Suppressor macrophage treated with lipopolysaccharide for 4 hours (primary cell): ENCODE results near the gene RPL29.
A peak's percentile ranks its signal among the peaks of the same experiment; 100 is the strongest.

ENCODE experiments used
- DNase-seq: peaks from one replicate; pipeline ENCODE4 v3.0.0-alpha.2; 2020

The RPL29 gene

DNA sequence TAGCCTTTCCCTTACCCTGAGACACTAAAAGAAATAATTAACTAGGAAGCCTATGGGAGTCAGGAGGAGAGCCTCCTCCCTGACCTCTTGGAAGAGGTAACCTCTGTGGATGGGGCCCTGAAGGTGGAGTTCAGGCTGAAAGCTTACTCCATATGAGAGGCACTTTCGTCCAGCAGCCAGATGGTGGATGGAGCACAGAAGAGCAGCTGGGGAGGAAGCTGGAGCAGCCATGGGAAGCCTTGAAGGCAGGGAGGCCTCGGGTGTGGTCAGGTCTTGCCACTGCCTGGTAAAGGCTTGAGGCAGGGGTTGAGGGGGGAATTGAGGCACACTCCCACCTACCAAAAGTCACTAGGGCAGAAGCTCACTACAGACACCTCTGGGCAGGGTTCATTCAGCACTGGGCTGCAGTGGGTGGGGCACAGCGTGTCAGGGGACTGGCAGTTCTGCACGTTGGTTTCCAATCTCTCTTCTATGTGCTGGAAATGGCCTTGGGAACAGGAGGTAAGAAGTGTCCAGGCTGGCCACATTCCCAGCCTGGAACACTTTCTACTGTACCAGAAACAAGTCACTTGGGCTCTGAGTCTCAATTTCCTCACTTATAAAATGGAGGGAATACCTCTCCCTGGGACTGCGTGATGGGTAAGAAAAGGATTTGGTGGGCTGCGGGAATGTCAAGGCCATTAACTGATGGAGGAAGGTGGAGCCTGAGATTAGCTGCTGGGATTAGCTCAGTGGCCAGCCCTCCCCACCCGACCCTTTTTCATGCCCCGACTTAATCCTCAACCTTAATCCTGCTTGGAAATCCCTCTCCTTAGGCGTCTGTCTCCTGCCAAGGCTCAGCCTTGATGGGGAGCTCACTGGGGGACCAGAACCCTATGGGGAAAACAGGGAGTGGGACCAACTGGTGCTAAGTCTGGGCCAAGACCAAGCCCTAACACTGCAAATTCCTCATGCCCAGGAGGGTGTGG, 33.8 kb downstream of the RPL29 start:
- DNase-seq: no peak

DNA sequence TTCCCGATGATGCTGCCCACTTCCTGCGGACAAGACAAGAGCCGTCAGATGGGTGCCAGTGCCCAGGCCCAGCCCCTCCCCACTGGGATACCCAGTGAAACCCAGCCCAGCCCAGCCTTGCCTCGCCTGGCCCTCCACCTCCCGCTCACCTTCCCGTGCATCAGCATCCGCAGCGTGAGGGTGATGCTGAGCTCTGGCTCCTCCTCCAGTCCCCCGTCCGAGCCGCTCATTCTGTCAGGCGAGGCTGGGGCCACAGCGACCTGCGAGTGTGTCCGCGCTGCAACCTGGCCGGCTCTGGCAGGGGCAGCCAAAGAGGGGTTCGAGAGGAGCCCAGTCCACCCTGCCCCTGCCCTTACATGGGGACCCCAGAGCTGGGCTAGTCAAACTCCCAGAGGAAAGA, 34.7 kb downstream of the RPL29 start:
- no peak for DNase-seq

DNA sequence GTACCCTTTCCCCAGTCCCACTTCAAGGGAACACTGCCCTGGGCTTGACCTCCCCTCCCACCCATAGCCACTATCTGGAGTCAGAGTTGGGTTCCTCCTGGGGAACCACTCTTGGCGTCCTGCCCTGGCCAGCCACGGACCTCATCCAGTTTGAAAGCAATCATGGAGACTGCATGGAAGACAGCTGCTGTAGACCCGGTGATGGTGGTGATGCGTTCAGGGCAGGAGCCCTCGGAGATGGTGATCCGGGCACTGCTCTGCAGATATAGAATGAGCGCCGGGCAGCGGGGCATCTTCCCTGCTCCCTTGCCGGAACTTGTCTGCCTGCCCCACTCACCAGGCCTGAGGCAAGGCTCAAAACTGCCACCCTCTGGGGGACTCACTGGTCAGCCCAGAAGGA, 35.3 kb downstream of the RPL29 start:
- no peak for DNase-seq

DNA sequence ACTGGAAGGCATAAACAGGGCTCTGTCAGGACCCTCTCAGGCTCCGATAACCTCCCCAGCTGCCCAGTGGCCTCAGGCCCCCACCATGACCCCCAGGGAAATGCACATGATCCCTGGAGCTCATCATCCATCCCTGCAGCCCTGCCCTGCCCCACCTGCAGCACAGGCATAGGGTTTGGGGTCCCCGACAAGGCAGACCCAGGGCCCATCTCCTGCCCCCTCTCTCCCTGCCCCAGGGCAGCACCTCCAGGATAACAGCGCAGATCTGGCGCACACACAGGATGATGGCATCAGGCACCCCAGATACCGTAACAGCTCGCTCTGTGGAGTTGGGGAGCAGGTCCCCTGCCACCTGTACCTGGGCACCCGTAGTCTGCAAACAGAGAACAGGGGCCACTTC, 36.0 kb downstream of the RPL29 start:
- no peak for DNase-seq

DNA sequence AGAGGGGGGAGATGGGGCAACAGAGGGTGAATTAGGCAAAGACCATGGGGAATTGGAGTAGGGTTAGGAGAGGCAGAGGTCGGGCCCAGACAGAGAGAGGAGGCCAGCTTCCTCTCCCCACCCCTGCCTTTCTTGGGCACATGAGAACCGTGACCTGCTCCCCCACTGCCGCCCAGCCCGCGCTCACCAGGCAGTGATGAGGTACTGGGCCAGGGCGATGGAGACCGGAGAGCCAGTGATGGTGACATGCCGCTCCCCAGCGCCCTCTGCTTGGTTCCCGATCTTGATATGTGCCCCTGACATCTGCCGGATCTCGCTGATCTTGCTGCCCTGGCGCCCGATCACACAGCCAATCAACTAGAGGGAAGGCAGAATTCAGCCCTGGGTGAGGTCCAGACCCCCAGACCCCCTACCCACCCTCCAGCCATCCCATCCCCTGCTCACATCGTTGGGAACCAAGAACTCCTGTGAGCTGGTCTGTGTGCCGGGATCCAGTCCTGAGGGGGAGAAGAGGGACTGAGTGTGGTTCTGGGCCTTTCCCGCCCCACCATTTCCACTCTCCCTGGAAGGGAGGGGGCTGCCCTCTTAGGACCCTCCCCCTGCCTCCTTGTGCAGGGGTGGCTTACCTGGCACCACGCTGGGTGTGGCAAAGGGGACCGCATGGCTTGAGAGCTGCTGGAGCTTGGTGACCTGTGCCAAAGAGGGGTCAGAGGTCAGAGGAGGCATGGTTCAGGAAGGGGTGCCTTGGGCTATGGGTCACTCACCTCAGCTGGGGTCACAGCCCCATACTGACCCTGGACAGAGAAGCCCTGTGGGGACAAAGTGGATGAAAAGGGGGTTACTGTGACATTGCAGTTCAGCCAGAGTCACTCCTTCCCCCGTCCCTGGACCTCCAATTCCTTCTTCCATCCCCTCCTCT, 36.8 kb downstream of the RPL29 start:
- DNase-seq: no peak

DNA sequence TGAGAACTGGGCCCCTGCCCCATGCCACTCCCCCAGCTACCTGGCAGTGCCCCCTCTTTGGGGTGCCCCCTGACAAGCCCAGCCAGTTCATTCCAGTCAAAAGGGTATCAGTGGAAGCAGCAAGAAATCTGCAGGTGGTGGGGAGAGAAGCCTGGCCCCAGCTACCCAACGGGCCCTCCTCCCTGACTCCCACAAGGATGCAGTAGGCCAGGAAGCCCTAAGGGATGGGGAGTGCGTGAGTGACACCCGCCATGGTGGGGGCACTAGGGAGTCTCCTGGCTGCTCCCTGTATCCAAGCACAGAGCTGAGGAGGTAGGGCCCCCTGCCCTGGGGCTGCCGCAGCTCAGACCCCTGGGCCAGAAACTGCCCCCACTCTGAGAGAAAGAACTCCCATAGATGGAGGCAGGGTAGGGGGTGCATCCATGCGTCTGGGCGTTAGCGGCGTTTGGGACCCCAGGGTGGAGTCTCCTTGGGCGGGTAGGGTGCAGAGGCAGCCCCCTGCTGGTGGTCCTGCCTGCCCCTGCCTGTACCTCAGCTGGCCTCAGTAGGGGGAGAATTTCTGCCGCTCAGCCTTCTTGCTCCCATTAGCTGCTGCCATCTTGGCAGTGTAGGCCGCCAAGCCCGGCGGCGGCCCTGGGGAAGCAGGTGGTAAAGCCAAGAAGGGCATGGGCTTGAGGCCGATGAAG, 38.0 kb downstream of the RPL29 start:
- DNase-seq: no peak

DNA sequence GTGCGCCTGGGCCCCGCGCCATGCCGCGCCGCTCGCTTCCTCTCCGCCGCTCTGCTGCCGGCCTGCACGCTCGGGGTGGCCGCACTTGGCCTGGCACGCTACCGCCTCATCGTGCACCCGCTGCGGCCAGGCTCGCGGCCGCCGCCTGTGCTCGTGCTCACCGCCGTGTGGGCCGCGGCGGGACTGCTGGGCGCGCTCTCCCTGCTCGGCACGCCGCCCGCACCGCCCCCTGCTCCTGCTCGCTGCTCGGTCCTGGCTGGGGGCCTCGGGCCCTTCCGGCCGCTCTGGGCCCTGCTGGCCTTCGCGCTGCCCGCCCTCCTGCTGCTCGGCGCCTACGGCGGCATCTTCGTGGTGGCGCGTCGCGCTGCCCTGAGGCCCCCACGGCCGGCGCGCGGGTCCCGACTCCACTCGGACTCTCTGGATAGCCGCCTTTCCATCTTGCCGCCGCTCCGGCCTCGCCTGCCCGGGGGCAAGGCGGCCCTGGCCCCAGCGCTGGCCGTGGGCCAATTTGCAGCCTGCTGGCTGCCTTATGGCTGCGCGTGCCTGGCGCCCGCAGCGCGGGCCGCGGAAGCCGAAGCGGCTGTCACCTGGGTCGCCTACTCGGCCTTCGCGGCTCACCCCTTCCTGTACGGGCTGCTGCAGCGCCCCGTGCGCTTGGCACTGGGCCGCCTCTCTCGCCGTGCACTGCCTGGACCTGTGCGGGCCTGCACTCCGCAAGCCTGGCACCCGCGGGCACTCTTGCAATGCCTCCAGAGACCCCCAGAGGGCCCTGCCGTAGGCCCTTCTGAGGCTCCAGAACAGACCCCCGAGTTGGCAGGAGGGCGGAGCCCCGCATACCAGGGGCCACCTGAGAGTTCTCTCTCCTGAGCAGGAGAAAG, 39.6 kb downstream of the RPL29 start:
- DNase-seq: peak; percentile 24

DNA sequence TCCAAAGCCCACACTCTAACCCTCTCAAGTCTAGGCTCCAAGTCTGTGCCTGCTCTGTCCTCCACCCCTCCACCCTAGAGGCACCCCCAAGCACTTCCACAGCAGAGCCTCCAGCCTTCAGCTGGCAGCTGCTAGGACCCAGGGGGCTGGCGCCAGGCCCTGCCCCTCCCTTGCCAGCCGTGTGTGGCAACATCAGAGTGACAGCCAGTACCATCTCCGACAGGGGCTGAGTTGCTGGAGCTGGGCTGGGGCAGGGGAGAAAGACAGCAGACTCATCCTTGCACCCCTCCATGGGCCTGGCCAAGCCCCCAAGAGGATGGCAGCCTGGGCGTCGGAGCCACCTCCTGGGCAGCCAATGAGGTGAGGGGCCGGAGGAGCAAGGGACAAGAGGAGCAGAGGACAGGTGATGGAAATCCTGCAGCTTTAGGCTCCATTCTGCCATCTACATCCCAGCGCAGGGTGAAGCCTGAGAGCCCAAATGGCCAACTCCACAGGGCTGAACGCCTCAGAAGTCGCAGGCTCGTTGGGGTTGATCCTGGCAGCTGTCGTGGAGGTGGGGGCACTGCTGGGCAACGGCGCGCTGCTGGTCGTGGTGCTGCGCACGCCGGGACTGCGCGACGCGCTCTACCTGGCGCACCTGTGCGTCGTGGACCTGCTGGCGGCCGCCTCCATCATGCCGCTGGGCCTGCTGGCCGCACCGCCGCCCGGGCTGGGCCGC, 40.4 kb downstream of the RPL29 start, which contains the start of gene GPR62:
Gene GPR62 (plus strand): TSS at position 207 of the 718 bp plus-strand sequence. CDS start 272 bp downstream, at position 479.
- DNase-seq: no peak

DNA sequence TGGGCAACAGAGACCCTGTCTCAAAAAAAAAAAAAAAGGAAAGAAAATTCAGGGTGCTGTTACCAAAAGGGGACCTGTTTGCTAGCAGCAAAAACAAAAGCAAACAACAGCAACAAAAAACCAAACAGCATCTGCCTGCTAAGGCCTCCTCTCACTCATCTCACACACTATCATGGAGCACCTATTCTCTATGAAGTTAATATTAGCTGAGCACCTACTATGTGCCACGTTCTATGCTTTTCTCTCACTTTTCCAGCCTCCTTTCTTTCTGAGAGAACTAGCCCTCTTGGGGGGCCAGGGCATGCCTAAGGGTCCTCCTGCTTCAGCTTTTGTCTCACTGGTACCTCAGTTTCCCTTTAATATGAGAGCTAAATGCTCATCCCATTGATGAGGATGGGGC, 41.0 kb downstream of the RPL29 start:
- no peak for DNase-seq

DNA sequence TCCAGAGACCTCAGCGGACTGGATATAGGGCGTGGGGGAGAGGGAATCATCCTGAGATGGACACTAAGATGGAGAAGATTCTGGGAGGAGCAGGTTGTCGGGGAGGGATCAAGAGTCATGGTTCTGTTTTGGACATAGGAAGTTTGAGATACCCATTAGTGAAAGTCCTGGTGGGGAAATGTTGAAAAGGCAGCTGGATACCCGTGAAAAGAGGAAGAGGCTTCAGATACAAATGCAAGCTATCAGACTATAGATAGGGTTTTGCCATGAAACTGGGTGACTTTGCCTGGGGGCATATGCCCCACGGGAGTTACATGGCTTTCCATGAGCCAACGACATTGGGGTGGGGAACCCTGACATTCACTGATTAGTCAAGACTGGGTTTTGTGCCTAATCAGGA, 41.6 kb downstream of the RPL29 start:
- peak; percentile 58 for DNase-seq

DNA sequence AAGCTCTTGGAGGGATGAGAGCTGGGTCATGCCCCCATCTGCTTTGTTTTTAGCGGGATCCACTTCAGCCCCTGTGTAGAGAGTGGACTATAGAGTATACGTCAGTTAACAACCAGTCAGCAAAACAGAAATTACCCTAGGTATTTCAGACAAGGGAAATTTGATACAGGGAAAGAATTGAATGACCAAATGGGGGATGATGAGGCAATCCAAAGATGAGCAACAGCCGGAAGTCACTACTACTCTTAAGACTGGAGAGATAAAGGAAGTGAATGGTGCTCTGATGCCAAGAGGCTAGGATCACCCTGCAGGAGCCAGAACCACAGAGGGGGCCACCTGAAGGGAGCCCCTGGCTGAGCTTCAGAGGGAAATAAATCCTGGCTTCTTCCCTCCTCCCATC, 42.2 kb downstream of the RPL29 start:
- DNase-seq: peak; percentile 83

DNA sequence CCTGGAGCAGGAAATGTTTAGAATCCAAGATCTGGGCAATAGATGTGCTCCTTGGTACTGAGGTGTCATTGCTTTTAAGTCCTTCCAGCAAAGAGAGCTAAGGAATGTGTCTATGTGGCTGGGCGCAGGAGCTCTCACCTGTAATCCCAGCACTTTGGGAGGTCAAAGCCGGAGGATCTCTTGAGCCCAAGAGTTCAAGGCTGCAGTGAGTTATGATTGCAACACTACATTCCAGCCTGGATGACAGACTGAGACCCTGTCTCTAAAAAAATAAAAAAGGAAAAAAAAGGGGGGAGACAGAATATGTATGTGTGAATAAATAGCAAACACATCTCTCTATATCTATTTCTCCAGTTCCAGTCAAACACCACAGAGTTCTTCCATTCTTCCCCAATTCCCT, 44.8 kb downstream of the RPL29 start:
- no peak for DNase-seq

DNA sequence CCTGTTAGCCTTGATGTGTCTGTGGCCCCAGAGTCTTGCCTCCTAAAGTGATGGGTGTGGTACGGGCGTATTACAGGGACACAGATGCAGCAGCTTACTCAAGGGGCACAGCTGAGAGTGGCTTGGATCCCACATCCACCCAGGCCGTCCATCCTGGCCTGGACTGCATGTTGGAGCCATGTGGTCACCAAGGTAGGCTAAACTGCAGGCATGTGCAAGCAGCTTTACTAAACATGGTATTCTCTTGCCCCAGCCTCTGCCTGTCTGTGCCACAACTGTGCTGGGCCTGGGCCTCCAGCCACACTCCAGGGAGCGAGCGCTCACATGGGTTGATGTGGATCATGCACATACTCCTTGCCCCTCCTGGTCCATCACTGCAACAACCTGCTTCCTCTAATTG, 46.6 kb downstream of the RPL29 start:
- DNase-seq: no peak

DNA sequence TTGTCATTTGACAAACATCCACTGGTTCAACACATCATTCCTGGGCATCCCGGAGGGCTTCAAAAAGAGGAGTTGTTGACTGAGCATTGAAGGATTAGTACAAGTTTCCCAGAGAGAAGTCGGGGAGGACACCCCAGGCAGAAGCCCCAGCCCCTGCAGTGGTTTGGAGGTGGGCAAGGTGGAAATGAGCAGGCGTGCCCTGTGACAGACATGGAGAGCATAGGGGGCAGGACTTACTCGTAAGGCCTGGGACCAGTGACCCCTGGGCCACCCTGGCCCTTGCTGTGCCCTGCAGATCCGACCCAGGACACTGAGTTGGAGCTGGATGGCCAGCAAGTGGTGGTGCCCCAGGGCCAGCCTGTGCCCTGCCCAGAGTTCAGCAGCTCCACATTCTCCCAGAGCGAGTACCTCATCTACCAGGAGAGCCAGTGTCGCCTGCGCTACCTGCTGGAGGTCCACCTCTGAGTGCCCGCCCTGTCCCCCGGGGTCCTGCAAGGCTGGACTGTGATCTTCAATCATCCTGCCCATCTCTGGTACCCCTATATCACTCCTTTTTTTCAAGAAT, 47.6 kb downstream of the RPL29 start:
- no peak for DNase-seq

DNA sequence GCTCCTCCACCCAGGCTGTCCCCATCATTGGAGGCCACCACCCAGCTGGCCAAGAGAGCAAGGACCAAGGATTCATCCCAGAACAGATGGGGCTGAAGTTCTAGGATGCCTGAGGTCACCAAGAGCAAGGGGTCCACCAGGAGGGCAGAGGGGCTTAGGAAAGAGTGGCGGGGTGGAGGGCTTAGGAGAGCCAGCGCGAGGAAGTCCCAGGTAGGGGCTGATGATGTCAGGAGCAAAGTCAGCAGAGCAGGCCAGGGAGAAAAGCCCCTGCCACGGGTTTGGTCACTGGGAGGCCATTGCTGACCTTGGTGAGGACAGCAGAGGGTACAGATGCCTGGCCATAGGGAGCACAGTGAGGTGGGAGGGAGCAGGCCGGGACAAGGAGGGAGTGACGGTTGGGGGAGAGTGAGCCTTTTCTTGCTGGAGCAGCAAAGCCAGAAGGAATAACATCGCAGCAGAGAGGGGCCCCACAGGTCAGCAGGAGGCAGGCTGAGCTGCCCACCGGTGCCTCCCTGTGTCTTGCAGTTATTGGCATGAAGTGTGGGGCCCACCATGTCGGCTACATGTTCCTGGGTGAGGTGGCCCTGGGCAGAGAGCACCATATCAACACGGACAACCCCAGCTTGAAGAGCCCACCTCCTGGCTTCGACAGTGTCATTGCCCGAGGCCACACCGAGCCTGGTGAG, 48.3 kb downstream of the RPL29 start:
- DNase-seq: no peak

DNA sequence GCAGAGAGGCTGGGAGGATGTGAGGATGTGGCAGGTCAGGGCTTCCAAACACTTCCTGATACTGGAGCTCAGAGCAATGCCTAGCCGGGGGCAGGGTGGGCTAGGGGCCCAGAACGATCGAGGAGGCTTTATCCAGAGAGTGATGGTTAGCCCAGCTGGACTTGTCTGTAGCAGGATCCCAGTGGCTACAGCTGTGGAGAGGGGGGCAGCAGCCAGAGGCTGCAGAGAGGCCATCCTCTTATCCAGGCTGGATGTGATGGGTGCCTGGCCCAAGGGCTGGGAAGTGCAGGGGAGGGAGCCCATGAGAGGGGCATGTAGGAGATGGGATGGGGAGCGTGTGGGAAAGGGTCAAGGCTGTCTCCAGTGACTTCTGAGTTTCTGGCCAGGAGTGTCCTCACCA, 48.9 kb downstream of the RPL29 start:
- no peak for DNase-seq

DNA sequence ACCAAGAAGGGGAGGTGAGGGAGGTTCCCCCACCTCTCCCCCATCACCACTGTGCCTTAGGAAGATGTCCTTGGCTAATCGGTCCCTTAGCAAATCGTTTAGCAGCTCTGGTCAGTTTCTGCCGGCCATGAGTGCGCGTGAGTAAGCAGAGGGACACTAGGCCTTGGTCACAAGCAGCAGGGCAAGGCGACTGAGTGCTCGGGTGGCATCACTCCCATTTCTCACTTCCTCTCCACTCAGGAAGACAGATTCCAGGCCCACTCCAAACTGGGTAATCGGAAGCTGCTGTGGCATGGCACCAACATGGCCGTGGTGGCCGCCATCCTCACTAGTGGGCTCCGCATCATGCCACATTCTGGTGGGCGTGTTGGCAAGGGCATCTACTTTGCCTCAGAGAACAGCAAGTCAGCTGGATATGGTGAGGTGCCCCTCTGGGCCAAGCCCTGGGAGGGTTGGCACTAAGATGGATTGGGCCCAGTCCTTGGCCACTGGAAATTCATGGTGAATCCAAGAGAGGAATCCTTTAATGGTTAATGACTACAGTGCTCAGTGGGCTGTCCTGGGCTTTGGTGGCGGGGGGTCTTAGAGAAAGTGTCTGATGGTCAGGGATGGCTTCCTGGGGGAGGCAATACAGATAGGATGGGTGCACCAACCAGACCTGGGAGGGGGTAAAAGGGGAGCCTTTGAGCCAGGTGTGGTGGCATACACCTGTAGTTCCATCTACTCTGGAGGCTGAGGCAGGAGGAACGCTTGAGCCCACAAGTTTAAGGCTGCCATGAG, 49.6 kb downstream of the RPL29 start:
- no peak for DNase-seq

DNA sequence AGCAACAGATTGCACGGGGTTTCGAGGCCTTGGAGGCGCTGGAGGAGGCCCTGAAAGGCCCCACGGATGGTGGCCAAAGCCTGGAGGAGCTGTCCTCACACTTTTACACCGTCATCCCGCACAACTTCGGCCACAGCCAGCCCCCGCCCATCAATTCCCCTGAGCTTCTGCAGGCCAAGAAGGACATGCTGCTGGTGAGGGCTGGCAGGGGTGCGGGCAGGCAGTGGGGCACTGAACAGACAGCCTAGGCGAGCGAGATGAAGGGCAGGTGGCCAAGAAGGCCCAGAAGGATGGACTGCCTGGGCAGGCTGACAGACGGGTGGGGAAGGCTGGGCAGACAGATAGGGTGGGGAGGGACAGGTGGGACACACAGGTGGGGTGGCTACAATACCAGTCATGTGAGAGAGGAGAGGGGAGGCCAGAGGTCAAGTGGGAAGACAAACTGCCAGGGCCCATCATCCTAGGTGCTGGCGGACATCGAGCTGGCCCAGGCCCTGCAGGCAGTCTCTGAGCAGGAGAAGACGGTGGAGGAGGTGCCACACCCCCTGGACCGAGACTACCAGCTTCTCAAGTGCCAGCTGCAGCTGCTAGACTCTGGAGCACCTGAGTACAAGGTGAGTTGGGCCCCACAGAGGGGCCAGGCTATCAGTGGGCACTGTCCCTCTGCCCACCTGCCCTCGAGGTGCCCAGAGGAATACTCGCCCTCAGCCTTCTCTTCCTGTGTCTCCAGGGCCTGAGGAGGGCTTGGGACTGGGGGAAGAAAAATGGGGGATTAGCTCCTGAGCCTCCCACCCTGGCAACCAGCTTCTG, 50.5 kb downstream of the RPL29 start:
- no peak for DNase-seq
